WTC11 (cell line): ENCODE data around the gene DYSF. TPM values are rescaled to one million over a fixed set of nuclear protein-coding genes. Genes with fewer than 3 reads are reported as not detected.

ENCODE experiments used
- ATAC-seq: fragments of 200-7000 bp; cut with Tn5 transposase; 2 replicates; pipeline ENCODE4 v1.10.0; 2021; ENCODE audit warnings: mild to moderate bottlenecking, moderate library complexity
- CTCF ChIA-PET: fragments of 300-600 bp; sonication (Branson Sonifier 250); formaldehyde crosslinking; loops from one replicate; lab custom pipeline; 2021; ENCODE audit warnings: antibody characterized with exemption; lab: Charles Lee
- POLR2A ChIA-PET: fragments of 350-600 bp; sonication (Branson Sonifier 250); formaldehyde crosslinking; loops from one replicate; lab custom pipeline; 2021; ENCODE audit warnings: antibody characterized with exemption; lab: Charles Lee
- DNase-seq: peaks from one replicate; pipeline ENCODE4 v3.0.0; 2021; ENCODE audit warnings: low spot score
- H3K27ac Mint-ChIP-seq: 2 replicates; pipeline ENCODE4 v1.8.0; 2021; ENCODE audit warnings: mixed read lengths
- H3K27me3 Mint-ChIP-seq: 2 replicates; pipeline ENCODE4 v1.8.0; 2021; ENCODE audit warnings: low read depth, mild to moderate bottlenecking, moderate library complexity, mixed read lengths
- H3K36me3 Mint-ChIP-seq: 2 replicates; pipeline ENCODE4 v1.8.0; 2021; ENCODE audit warnings: mixed read lengths
- H3K4me1 Mint-ChIP-seq: 2 replicates; pipeline ENCODE4 v1.8.0; 2022; ENCODE audit warnings: mixed read lengths
- H3K4me3 Mint-ChIP-seq: 2 replicates; pipeline ENCODE4 v1.8.0; 2021; ENCODE audit warnings: mild to moderate bottlenecking, moderate library complexity, mixed read lengths
- H3K9me3 Mint-ChIP-seq: 2 replicates; pipeline ENCODE4 v1.8.0; 2021; ENCODE audit warnings: mixed read lengths
- FOXK1 ChIP-seq: sonication (generic); formaldehyde crosslinking; IDR thresholded peaks from 2 replicates; pipeline ENCODE4 v1.8.0; 2022; ENCODE audit warnings: mild to moderate bottlenecking, moderate library complexity, missing genetic modification reagents
- FOXP1 ChIP-seq: sonication (generic); formaldehyde crosslinking; IDR thresholded peaks from 2 replicates; pipeline ENCODE4 v1.8.0; 2022; ENCODE audit warnings: missing genetic modification reagents, mild to moderate bottlenecking, moderate library complexity, borderline replicate concordance
- JAZF1 ChIP-seq: fragments of 250-450 bp; sonication (Bioruptor Pico); IDR thresholded peaks from 2 replicates; pipeline ENCODE4 v1.9.0; 2021; ENCODE audit warnings: moderate library complexity, mild to moderate bottlenecking, inconsistent platforms
- NR1H2 ChIP-seq: sonication (generic); formaldehyde crosslinking; IDR thresholded peaks from 2 replicates; pipeline ENCODE4 v1.9.0; 2021; ENCODE audit warnings: mild to moderate bottlenecking, moderate library complexity, missing genetic modification reagents
- OVOL2 ChIP-seq: fragments of 250-450 bp; sonication (Bioruptor Pico); IDR thresholded peaks from 2 replicates; pipeline ENCODE4 v1.9.0; 2021; ENCODE audit warnings: mild to moderate bottlenecking, borderline replicate concordance
- SMAD3 ChIP-seq: sonication (generic); formaldehyde crosslinking; IDR thresholded peaks from 2 replicates; pipeline ENCODE4 v1.8.0; 2022; ENCODE audit warnings: missing genetic modification reagents, mild to moderate bottlenecking, borderline replicate concordance
- TEAD4 ChIP-seq: sonication (generic); formaldehyde crosslinking; IDR thresholded peaks from 2 replicates; pipeline ENCODE4 v1.8.0; 2022; ENCODE audit warnings: mild to moderate bottlenecking, missing genetic modification reagents
- ZNF121 ChIP-seq: sonication (generic); formaldehyde crosslinking; IDR thresholded peaks from 2 replicates; pipeline ENCODE4 v1.8.0; 2023; ENCODE audit warnings: missing genetic modification reagents
- ZNF232 ChIP-seq: sonication (generic); formaldehyde crosslinking; IDR thresholded peaks from 2 replicates; pipeline ENCODE4 v1.8.0; 2022; ENCODE audit warnings: mild to moderate bottlenecking, missing genetic modification reagents
- ZNF396 ChIP-seq: fragments of 250-450 bp; sonication (Bioruptor Pico); IDR thresholded peaks from 2 replicates; pipeline ENCODE4 v1.8.0; 2021; ENCODE audit warnings: mild to moderate bottlenecking, moderate library complexity, borderline replicate concordance
- total RNA-seq: library from RNA; stranded (reverse); gene quantifications from 3 replicates; pipeline ENCODE4 v1.2.3, GENCODE V29; 2021
- TF ChIP-seq, protein P1 (sequence below): fragments of 250-450 bp; sonication (Bioruptor Pico); IDR thresholded peaks from 2 replicates; pipeline ENCODE4 v1.9.0; 2021; ENCODE audit warnings: mild to moderate bottlenecking, borderline replicate concordance
- TF ChIP-seq, protein P2 (sequence below): sonication (generic); formaldehyde crosslinking; IDR thresholded peaks from 2 replicates; pipeline ENCODE4 v1.8.0; 2022; ENCODE audit warnings: mild to moderate bottlenecking, missing genetic modification reagents
- TF ChIP-seq, protein P3 (sequence below): sonication (generic); formaldehyde crosslinking; IDR thresholded peaks from 2 replicates; pipeline ENCODE4 v1.8.1; 2023; ENCODE audit warnings: mild to moderate bottlenecking, missing genetic modification reagents, moderate library complexity
- TF ChIP-seq, protein P4 (sequence below): sonication (generic); formaldehyde crosslinking; IDR thresholded peaks from 2 replicates; pipeline ENCODE4 v1.8.0; 2022; ENCODE audit warnings: mild to moderate bottlenecking, missing genetic modification reagents
- TF ChIP-seq, protein P5 (sequence below): sonication (generic); formaldehyde crosslinking; IDR thresholded peaks from 2 replicates; pipeline ENCODE4 v1.8.1; 2023; ENCODE audit warnings: mild to moderate bottlenecking, moderate library complexity, missing genetic modification reagents
- TF ChIP-seq, protein P6 (sequence below): sonication (generic); formaldehyde crosslinking; IDR thresholded peaks from 2 replicates; pipeline ENCODE4 v1.8.0; 2022; ENCODE audit warnings: mild to moderate bottlenecking, missing genetic modification reagents
- TF ChIP-seq, protein P7 (sequence below): fragments of 200-600 bp; IDR thresholded peaks from 2 replicates; pipeline ENCODE4 v1.8.0; 2022; ENCODE audit warnings: antibody characterized with exemption

Gene DYSF
- total RNA-seq, 1 experiment from 2014 or later: 14.8 TPM

DNA sequence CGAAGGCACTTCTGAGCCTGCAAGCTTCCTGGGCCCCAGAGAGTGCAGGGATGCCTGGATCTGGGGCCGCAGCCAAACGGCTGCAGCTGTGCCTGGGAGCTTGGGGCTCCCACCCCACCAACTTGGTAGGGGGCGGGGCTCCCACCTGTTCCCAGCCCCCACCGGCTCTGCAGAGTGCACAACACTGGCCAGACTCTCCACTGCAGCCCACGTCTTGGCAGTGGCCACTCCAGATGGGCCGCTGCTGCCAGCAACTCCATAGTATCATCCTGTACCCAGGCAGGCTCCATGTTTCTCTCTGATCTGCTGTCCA, 9.9 kb downstream of the DYSF start:
- DNase-seq: no peak
- Mint-ChIP-seq H3K4me3 (no peak overlapping the region), H3K4me1 (peaks cover 34% of the 10 kb centered on the region), H3K36me3 (peaks cover 3% of the 10 kb centered on the region; the same call in 1 of the 2 replicates), H3K27ac (no peak overlapping the region), H3K9me3 (no peaks in the 10 kb centered on the region)
- TF ChIP-seq ZNF121 (CRISPR knock-in tag): no peak
- TF ChIP-seq NR1H2 (CRISPR knock-in tag): no peak
- TF ChIP-seq, protein P1, sequence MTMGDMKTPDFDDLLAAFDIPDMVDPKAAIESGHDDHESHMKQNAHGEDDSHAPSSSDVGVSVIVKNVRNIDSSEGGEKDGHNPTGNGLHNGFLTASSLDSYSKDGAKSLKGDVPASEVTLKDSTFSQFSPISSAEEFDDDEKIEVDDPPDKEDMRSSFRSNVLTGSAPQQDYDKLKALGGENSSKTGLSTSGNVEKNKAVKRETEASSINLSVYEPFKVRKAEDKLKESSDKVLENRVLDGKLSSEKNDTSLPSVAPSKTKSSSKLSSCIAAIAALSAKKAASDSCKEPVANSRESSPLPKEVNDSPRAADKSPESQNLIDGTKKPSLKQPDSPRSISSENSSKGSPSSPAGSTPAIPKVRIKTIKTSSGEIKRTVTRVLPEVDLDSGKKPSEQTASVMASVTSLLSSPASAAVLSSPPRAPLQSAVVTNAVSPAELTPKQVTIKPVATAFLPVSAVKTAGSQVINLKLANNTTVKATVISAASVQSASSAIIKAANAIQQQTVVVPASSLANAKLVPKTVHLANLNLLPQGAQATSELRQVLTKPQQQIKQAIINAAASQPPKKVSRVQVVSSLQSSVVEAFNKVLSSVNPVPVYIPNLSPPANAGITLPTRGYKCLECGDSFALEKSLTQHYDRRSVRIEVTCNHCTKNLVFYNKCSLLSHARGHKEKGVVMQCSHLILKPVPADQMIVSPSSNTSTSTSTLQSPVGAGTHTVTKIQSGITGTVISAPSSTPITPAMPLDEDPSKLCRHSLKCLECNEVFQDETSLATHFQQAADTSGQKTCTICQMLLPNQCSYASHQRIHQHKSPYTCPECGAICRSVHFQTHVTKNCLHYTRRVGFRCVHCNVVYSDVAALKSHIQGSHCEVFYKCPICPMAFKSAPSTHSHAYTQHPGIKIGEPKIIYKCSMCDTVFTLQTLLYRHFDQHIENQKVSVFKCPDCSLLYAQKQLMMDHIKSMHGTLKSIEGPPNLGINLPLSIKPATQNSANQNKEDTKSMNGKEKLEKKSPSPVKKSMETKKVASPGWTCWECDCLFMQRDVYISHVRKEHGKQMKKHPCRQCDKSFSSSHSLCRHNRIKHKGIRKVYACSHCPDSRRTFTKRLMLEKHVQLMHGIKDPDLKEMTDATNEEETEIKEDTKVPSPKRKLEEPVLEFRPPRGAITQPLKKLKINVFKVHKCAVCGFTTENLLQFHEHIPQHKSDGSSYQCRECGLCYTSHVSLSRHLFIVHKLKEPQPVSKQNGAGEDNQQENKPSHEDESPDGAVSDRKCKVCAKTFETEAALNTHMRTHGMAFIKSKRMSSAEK: no peak
- no peak for TF ChIP-seq ZNF396 (CRISPR knock-in tag)
- TF ChIP-seq, protein P2, sequence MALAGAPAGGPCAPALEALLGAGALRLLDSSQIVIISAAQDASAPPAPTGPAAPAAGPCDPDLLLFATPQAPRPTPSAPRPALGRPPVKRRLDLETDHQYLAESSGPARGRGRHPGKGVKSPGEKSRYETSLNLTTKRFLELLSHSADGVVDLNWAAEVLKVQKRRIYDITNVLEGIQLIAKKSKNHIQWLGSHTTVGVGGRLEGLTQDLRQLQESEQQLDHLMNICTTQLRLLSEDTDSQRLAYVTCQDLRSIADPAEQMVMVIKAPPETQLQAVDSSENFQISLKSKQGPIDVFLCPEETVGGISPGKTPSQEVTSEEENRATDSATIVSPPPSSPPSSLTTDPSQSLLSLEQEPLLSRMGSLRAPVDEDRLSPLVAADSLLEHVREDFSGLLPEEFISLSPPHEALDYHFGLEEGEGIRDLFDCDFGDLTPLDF: no peak
- TF ChIP-seq, protein P3, sequence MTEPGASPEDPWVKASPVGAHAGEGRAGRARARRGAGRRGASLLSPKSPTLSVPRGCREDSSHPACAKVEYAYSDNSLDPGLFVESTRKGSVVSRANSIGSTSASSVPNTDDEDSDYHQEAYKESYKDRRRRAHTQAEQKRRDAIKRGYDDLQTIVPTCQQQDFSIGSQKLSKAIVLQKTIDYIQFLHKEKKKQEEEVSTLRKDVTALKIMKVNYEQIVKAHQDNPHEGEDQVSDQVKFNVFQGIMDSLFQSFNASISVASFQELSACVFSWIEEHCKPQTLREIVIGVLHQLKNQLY (CRISPR knock-in tag): no peak
- TF ChIP-seq JAZF1 (CRISPR knock-in tag): no peak
- TF ChIP-seq, protein P4, sequence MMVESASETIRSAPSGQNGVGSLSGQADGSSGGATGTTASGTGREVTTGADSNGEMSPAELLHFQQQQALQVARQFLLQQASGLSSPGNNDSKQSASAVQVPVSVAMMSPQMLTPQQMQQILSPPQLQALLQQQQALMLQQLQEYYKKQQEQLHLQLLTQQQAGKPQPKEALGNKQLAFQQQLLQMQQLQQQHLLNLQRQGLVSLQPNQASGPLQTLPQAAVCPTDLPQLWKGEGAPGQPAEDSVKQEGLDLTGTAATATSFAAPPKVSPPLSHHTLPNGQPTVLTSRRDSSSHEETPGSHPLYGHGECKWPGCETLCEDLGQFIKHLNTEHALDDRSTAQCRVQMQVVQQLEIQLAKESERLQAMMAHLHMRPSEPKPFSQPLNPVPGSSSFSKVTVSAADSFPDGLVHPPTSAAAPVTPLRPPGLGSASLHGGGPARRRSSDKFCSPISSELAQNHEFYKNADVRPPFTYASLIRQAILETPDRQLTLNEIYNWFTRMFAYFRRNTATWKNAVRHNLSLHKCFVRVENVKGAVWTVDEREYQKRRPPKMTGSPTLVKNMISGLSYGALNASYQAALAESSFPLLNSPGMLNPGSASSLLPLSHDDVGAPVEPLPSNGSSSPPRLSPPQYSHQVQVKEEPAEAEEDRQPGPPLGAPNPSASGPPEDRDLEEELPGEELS: no peak
- TF ChIP-seq, protein P5, sequence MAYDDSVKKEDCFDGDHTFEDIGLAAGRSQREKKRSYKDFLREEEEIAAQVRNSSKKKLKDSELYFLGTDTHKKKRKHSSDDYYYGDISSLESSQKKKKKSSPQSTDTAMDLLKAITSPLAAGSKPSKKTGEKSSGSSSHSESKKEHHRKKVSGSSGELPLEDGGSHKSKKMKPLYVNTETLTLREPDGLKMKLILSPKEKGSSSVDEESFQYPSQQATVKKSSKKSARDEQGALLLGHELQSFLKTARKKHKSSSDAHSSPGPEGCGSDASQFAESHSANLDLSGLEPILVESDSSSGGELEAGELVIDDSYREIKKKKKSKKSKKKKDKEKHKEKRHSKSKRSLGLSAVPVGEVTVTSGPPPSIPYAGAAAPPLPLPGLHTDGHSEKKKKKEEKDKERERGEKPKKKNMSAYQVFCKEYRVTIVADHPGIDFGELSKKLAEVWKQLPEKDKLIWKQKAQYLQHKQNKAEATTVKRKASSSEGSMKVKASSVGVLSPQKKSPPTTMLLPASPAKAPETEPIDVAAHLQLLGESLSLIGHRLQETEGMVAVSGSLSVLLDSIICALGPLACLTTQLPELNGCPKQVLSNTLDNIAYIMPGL (CRISPR knock-in tag): no peak
- TF ChIP-seq FOXP1 (CRISPR knock-in tag): no peak
- TF ChIP-seq, protein P6, sequence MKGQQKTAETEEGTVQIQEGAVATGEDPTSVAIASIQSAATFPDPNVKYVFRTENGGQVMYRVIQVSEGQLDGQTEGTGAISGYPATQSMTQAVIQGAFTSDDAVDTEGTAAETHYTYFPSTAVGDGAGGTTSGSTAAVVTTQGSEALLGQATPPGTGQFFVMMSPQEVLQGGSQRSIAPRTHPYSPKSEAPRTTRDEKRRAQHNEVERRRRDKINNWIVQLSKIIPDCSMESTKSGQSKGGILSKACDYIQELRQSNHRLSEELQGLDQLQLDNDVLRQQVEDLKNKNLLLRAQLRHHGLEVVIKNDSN (CRISPR knock-in tag): no peak
- TF ChIP-seq TEAD4 (CRISPR knock-in tag): no peak
- TF ChIP-seq FOXK1 (CRISPR knock-in tag): no peak
- TF ChIP-seq, all 79 proteins: peak for 0
- POLR2A ChIA-PET: no interaction called here
- peaks cover 40% of the 10 kb centered on the region for H3K27me3 Mint-ChIP-seq
- CTCF ChIA-PET: interaction anchor here (3.5 to 10.8 kb wide), 3 partner anchors 10 to 49 kb away, joined by 32 to 116 read pairs (median 108); partner anchors contain the start of gene DYSF
- ATAC-seq: no peak

DNA sequence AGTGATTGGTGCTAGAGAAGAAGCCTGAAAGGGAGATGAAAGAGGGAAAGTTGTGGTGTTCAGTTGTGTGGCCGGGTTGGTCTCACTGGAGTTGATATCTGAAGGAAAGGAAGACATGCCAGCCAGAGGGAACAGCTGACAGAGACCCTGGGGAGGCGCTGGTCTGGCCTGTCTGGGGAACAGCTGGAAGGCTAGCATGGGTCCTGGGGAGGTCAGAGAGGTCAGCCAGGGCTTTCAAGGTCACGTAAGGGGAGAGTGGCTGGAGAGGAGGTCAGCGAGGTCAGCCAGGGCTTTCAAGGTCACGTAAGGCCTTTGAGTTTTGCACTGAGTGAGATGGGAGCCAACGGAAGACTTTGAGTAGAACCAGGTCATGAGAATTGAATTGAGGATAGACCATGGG, 11.0 kb downstream of the DYSF start:
- no peak for DNase-seq
- no peak for ATAC-seq
- TF ChIP-seq SMAD3 (CRISPR knock-in tag) (no peak), OVOL2 (CRISPR knock-in tag) (no peak), ZNF232 (CRISPR knock-in tag) (no peak)
- TF ChIP-seq, protein P7, sequence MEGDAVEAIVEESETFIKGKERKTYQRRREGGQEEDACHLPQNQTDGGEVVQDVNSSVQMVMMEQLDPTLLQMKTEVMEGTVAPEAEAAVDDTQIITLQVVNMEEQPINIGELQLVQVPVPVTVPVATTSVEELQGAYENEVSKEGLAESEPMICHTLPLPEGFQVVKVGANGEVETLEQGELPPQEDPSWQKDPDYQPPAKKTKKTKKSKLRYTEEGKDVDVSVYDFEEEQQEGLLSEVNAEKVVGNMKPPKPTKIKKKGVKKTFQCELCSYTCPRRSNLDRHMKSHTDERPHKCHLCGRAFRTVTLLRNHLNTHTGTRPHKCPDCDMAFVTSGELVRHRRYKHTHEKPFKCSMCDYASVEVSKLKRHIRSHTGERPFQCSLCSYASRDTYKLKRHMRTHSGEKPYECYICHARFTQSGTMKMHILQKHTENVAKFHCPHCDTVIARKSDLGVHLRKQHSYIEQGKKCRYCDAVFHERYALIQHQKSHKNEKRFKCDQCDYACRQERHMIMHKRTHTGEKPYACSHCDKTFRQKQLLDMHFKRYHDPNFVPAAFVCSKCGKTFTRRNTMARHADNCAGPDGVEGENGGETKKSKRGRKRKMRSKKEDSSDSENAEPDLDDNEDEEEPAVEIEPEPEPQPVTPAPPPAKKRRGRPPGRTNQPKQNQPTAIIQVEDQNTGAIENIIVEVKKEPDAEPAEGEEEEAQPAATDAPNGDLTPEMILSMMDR: no peak
- Mint-ChIP-seq H3K27ac (no peak overlapping the region), H3K4me1 (peaks cover 30% of the 10 kb centered on the region), H3K27me3 (peaks cover 40% of the 10 kb centered on the region), H3K4me3 (no peak overlapping the region), H3K36me3 (no peaks in the 10 kb centered on the region), H3K9me3 (no peaks in the 10 kb centered on the region)
- CTCF ChIA-PET: interaction anchor here (1.1 to 10.8 kb wide), 2 partner anchors 11 to 42 kb away, joined by 3 to 108 read pairs; partner anchors contain the start of gene DYSF
- POLR2A ChIA-PET: no interaction called here
